NCI-H2081 treated with DMSO at 0.1 percent for 48 hours (cell line): ENCODE data around the gene SELPLG.
"Not testable (repeated sequence)": the region's sequence is repeated elsewhere in the genome, so short reads cannot be mapped to it uniquely, and the experiment has no call there.

Experiments
- DNase-seq: peaks from one replicate; lab custom pipeline; 2025; lab: John Stamatoyannopoulos, UW

SELPLG gene

DNA sequence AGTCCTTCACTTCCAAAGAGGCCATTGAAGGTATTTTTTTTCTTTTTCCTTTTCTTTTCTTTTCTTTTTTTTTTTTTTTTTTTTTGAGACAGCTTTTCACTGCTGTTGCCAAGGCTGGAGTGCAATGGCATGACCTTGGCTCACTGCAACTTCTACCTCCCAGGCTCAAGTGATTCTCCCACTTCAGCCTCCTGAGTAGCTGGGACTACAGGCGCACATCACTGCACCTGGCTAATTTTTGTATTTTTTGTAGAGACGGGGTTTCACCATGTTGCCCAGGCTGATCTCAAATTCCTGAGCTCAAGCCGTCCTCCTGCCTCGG is 14.8 kb downstream of the SELPLG start:
- DNase-seq = not testable (repeated sequence)

DNA sequence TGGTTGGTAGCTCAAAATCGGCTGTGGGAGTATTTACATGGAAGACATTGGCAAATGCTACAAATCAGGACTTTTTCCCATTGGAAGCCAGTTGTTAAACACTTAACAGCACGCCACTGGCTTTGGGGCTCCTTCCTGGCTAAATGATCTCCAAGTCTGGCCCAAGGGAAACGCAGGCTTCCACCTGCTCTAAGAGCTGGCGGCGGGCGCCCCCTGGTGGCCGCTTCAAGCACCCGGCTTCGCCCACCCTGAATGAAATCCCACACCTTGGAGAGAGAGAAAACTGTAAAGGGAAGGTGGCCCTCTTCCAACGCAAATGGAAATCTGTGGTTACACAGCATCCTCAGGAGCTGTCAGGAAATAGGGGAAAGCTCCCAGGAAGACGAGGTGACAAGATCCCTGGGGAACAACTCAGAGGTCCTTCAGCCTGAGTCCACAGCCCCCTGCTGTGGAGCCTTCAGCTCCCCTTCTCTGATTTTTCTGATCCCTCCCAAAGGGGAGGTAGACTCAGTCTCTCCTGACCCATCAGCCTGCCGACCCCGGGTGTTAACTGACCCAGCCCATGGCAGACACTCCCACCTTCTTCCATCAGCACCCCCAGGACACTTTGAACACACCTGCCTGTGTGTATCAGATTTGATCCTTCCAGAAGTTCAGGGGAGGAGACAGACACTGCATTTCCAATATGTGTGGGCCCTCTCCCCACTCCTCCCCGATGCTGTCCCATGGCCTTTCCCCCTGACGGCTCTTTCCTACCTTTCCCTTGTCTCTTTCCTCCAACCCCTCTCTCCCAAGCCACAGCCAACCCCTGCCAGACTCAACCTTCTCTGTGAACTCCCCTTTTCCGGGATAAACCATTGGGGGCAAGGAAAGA is 15.4 kb downstream of the SELPLG start:
- peak; percentile 13 for DNase-seq

DNA sequence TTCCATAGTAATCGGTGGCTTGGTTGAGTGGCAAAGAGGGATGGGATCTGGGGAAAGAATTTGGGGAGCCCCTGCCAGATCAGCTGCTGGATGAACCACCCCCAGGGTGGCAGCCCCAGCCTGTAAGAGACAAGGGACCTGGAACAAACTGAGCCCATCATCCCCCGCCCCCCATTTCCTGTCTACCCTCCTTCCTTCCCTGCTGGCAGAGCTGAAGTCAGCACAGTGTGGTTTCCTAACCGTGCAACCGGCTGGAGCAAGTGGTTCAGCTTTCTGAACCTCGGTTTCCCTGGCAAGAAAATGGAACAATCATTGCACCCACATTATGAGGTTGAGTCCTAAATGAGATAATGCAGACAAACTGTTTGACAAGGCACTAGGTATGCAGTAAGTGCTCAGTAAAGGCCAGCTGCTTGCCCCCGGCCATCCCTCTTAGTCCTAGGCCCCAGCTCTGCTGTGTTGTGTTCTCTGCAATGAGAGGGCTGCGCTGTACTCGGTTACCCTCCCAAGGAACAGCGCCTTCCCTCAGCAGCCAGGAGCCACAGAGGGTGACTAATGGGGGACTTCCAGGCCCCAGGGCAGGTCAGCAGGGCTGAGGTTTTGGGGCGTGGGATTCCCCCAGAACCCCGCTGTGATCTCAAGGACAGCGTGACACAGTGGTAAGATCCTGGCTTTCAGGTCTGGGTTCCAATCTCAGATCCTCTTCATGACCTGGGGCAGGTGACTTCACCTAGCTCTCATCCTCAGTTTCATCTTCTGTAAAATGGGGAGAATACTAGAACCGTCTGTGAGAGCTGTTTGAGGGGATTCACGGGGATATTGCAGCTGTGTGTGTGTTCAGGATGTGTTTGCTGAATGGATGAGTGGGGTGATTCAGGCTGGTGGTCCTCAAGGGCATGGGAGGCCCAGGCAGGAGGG is 16.5 kb downstream of the SELPLG start:
- DNase-seq = no peak

DNA sequence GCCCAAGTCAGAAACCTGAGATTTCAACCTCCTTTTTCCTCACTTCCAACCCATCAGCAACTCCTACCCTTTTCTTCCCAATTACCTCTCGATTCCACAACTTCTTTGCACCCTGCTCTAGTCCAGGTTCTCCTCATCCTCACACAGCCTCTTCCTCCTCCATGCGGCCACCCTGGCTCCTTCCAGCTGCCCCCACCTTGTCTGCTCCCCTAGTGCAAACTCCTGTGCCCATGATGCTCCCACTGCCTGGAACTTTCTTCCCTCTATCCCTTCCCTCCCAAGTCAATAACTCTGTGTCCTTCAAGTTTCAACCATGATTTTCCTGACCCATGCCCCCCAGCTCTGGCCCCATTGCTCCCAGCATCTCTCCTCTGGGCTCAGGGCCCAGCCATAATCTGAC is 17.3 kb downstream of the SELPLG start:
- DNase-seq = no peak

GRCh38 chr12:108615918-108616317 is 17.8 kb downstream of the SELPLG start:
- DNase-seq = no peak

DNA sequence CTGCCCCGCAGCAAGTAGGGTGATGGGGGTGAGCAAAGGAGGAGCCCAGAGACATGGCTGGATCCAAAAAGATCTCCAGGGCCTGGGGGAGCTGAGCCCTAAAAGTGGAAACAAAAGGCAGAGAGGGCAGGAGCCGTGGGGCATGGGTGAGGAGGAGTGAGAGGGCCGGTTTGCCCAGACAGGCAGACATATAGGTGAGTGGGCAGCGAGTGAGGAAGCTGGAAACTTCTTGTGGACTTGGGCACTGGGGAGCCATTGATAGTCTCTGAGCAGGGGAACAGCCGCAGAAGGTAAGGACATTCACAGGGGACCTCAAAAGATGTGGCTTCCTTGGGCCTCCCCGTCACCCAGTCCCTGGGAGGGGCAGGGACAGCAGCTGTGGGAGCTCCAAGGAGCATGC is 19.1 kb downstream of the SELPLG start:
- DNase-seq = no peak

GRCh38 chr12:108614041-108614440 is 19.7 kb downstream of the SELPLG start:
- DNase-seq = no peak

DNA sequence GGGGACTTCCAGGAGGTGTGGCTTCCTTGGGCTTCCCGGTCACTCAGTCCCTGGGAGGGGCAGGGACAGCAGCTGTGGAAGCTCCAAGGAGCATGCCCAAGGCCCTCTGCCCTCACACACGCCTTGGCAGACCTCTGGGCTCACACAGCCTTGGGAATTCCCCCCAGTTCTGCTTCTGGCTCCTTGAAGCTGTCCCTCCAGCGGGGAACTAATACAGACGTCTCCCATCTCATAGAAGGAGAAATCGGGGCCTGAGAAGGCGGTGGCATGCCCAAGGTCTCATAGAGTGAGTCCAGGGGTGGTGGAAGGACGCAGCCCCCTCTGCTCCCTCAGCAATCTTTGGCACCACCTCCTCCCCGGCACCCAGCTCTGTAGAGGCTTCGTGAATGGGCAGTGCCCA is 20.1 kb downstream of the SELPLG start:
- no peak for DNase-seq

DNA sequence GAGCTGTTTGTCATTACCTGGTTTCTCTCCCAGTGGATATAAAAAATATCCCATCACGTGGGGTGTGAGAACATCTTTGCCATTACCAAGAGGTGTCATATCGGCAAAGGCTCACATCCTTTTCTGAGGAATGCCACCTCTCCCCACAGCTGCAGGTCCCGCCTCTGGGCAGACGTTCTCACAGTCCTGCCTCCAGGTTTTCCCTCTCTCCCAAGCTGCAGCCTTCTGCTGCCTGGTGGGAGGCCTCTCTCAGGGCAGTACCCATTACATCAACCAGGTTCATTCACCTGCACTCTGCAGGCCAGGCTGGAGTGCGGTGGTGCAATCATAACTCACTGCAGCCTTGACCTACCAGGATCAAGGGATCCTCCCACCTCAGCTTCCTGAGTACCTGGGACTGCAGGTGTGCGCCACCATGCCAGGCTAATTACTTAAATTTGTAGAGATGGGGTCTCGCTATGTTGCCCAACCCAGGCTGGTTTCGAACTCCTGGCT is 20.9 kb downstream of the SELPLG start:
- no peak for DNase-seq

GRCh38 chr12:108611884-108612415 is 21.7 kb downstream of the SELPLG start:
- DNase-seq = no peak

- DNase-seq = no peak
Measured at GRCh38 chr12:108610856-108611605, 22.7 kb downstream of the SELPLG start.

- no peak for DNase-seq
Measured at GRCh38 chr12:108610336-108610815, 23.3 kb downstream of the SELPLG start.

DNA sequence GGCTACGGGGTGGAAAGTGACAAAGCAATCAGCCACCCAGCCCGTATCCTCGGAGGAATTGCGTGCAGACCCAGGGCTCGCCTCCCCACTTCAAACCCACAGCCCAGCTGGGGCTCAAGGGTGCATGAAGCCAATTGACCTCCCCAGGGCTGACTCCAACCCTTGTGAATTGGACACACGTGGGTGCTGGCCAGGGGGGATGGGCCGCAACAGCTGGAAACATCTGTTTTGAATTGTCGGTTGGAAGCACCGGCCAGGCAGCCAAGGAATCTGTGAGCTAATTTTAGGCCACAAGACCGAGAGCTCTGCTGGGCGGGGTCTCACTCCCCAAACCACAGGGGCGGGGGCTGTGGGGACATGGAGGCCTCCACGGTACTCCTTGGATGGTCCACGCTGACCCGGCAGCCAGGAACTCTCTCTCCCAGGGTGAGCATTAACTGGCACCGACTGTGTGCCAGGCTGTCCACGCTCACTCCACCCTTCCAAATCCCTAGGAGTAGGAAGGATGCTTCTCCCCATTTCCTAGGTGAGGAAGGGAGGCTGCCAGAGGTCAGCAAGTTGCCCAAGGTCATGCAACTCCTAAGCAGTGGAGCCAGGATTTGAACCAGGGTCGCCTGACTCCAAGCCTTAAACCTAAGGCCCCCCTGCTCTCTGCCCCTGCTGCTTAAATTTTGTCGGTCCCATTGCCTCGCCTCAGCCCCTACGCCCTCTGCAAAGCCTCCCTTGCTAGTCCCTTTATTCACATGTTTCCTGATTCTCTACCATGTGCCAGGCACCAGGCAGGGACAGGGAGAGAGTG is 24.0 kb downstream of the SELPLG start:
- DNase-seq = no peak

- no peak for DNase-seq
Measured at GRCh38 chr12:108608616-108609015, 25.1 kb downstream of the SELPLG start.

- no peak for DNase-seq
Measured at GRCh38 chr12:108607981-108608600, 25.6 kb downstream of the SELPLG start.

GRCh38 chr12:108606492-108606891 is 27.2 kb downstream of the SELPLG start:
- DNase-seq = no peak

DNA sequence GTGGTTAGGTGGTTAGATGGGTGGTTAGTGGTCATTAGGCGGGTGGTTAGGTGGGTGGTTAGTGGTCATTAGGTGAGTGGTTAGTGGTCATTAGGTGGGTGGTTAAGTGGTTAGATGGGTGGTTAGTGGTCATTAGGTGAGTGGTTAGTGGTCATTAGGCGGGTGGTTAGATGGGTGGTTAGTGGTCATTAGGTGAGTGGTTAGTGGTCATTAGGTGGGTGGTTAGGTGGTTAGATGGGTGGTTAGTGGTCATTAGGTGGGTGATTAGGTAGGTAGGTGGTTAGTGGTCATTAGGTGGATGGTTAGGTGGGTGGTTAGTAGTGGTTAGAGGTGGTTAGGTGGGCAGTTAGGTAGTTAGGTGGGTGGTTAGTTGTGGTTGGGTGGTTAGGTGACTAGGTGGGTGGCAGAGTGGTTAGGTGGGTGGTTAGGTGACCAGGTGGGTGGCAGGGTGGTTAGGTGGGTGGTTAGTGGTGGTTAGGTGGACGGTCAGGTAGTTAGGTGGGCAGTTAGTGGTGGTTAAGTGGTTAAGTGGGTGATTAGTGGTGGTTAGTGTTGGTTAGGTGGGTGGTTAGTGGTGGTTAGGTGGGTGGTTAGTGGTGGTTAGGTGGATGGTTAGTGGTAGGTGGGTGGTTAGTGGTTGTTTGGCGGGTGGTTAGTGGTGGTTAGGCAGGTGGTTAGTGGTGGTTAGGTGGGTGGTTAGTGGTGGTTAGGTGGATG is 27.8 kb downstream of the SELPLG start:
- no peak for DNase-seq

DNA sequence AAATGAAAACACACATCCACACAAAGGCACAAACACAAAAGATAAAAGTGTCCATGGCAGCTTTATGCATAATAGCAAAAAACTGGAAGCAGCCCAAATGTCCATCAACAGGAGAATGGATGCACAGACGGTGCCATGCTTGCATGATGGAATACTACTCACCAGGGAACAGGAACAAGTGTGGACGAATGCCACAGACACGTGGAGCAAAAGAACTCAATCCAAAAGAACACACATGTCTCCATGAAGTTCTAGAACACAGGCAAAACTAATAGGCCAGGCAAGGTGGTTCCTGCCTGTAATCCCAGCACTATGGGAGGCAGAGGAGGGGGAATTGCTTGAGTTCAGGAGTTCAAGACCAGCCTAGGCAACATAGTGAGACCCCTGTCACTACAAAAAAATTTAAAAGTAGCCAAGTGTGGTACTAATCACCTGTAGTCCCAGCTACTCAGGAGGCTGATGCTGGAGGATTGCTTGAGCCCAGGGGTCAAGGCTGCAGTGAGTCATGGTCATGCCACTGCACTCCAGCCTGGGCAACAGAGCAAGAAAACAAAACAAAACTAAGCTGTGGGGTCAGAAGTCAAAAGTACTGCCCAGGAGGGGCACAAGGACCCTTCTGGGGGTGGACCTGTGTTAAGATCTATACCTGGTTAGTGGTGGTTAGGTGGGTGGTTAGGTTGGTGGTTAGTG is 28.5 kb downstream of the SELPLG start:
- no peak for DNase-seq
